HepG2 (cell line): ENCODE results near the gene VPS13D. TPM values are rescaled to one million over a fixed set of nuclear protein-coding genes. Genes with fewer than 3 reads are reported as not detected.

Experiments used
- KAT8 ChIP-seq: IDR thresholded peaks from 2 replicates; pipeline ENCODE4 v1.6.1; 2016; ENCODE audit warnings: missing genetic modification reagents, missing compliant biosample characterization
- RBFOX2 ChIP-seq: fragments of 200-400 bp; formaldehyde crosslinking; IDR thresholded peaks from 2 replicates; pipeline ENCODE4 v1.6.1; 2017; ENCODE audit warnings: low read depth, mild to moderate bottlenecking, low read length
- REST ChIP-seq, 2 experiments: IDR thresholded peaks; 2 replicates each; pipeline ENCODE4 v1.6.1; 2011 to 2012; ENCODE audit warnings: low read length in 2 of 2, borderline replicate concordance in 1 of 2, low read depth in 1 of 2, mild to moderate bottlenecking in 1 of 2, moderate library complexity in 1 of 2
- TFAP4 ChIP-seq: sonication (generic); IDR thresholded peaks from 2 replicates; pipeline ENCODE4 v1.6.1; 2016; ENCODE audit warnings: low read depth, borderline replicate concordance
- ZNF318 ChIP-seq: sonication (generic); formaldehyde crosslinking; IDR thresholded peaks from 2 replicates; pipeline ENCODE4 v1.4.0; 2020; ENCODE audit warnings: mild to moderate bottlenecking, missing genetic modification reagents
- ZNF737 ChIP-seq: sonication (generic); formaldehyde crosslinking; IDR thresholded peaks from 2 replicates; pipeline ENCODE4 v1.5.0; 2020; ENCODE audit warnings: missing genetic modification reagents, mild to moderate bottlenecking, borderline replicate concordance
- polyA plus RNA-seq, 8 experiments: library from polyadenylated mRNA; depleted of rRNA in 3 of 8; stranded (reverse) in 7 of 8; unstranded in 1 of 8; fragments of >200 nt; fragmentation: Illumina TruSeq in 4 of 8; extraction: Trizol in 4 of 8; gene quantifications; 2 replicates each; pipeline versions ENCODE4 v1.2.1 to v1.2.3, GENCODE V29; 2011 to 2016; ENCODE audit warnings: low read depth in 4 of 8, missing spikeins in 1 of 8, mixed read lengths in 1 of 8; ENCODE audit not compliant: insufficient read depth in 1 of 8
- total RNA-seq, 5 experiments: library from RNA; depleted of rRNA; stranded (reverse); fragments of >200 nt; fragmentation: Illumina TruSeq; extraction: Trizol; gene quantifications; 2 replicates each; pipeline ENCODE4 v1.2.3, GENCODE V29; 2016; ENCODE audit warnings: low read depth in 1 of 5

Gene VPS13D
- total and polyA plus RNA-seq, 2 of the 13 experiments (the other 11 are each of a cell fraction or from before 2014, with no cell fraction given) = 8.6 to 13.9 TPM

DNA sequence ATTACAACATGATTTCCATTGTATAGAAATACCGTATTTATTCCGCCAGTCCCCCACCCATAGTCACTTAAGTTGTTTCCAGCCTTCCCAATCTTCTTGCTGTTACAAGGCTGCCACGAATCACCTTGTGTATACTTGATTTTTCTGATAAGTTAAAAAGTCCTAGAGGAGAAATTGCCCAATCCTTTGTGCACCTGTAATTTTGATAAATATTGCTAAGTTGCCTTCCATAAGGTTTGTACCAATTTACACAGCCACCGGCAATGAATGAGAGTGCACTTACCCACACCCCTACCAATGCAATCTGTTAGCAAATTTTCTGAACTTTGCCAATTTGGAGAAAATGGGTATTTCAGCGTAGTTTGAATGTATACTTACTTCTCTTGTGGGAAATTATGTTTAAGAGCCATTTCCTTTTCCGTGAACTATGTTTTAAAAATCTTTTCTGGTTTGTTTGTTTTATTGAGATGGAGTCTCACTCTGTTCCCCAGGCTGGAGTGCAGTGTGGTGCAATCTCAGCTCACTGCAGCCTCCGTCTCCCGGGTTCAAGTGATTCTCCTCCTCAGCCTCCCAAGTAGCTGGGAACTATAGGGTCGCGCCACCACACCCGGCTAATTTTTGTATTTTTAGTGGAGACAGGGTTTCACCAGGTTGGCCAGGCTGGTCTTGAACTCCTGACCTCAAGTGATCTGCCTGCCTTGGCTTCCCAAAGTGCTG lies 300.8 kb downstream of the VPS13D start (continued):
- no peak for TF ChIP-seq ZNF318
- TF ChIP-seq TFAP4 = no peak
- no peak for TF ChIP-seq RBFOX2
- TF ChIP-seq REST (IDR thresholded peaks at IDR 0.05; ENCODE audit: borderline replicate concordance in 1 of 2, low read depth in 1 of 2, low read length in 2 of 2) = no peak
- TF ChIP-seq ZNF737 (CRISPR knock-in tag) = no peak
- no peak for TF ChIP-seq KAT8 (CRISPR knock-in tag)
